Activated T-cell treated with anti-CD3 and anti-CD28 coated beads, Interleukin-2, amount 50 U/mL, for 48 hours (primary cell): ENCODE measurements around the gene FBXO45.
"Not testable (repeated sequence)": the region's sequence is repeated elsewhere in the genome, so short reads cannot be mapped to it uniquely, and the experiment has no call there.

ENCODE experiments used
- DNase-seq, 2 experiments: peaks; one replicate each; pipeline ENCODE4 v3.0.0-alpha.2; 2020

FBXO45 gene, protein sequence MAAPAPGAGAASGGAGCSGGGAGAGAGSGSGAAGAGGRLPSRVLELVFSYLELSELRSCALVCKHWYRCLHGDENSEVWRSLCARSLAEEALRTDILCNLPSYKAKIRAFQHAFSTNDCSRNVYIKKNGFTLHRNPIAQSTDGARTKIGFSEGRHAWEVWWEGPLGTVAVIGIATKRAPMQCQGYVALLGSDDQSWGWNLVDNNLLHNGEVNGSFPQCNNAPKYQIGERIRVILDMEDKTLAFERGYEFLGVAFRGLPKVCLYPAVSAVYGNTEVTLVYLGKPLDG

DNA sequence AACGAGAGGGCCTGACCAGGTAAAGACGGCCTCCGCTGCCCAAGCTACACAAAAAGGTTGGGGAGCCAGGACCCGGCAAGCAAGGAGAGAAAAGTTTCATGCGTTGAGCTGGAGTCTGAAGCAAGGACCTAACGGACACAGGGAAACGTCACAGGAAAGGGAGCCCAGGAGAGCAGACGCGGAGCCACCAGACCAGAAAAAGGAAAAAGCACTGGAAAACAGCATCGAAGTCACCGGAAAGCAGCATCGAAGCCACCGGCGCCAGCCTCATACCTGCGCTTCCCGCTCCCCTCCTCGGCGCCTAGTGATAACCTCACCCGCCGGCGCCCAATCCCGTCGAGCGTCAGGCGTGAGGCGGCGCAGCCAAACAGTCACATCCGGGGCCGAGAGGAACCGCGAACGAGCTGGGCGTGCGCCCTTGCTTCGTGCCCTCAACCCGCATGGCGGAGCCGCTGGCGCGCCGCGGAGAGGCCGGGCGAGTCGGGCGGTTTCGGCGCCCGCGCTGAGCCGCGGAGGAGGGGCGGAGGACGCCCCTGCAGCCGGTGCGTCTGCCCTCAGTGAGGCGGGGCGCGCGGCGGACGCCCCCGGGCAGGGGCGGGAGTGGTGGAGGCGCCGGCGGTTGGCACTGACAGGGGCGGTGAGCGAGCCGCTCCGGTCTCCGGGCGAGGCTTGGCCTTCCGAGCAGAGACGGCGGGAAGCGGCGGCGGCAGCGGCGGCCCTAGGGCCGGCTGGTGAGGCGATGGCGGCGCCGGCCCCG lies at the start of gene FBXO45, which contains the start of gene WDR53:
Gene FBXO45 (plus strand): TSS at position 415 of the 757 bp plus-strand sequence. CDS start 325 bp downstream, at position 740.
Gene WDR53 (minus strand): TSS at position 309 of the 757 bp plus-strand sequence. CDS start 7,079 bp downstream, outside the sequence.
- DNase-seq = peak; percentile 96

DNA sequence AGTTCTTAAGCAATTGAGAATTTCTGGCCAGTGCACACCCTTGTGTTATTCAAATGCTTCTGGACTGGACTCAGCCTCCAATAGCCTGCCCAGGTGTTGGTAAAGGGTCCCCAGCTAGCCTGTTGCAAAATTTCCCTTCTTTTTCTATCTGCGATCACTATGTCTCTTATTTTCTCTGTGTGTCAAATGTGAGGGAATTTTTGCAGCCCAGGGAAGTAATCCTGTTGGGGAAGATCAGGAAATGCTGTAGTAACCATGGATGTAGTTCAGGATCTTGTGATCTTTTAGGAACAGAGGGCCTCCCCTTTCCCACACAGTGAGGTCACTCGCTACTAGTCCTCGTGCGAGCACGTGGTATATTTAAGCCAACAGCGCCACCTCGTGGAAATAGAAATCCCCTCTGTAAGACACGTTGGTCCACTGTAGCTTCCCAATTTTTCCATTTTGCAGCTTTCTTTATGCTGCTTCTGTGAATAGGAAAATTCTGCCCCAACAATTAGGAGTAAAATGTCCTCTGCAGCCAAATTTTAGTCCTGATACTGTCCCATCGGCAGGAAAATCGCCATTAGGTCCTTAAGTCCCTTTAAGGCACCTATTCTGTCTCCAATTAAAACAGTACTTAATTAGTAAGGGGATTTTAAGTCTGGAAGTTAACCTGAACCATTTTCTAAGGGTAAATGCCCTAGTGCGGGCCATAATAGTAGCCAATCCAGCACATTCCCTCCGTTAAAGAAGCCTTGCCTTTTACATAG lies 49.3 kb upstream of the FBXO45 start:
- DNase-seq = peak; percentile 71 to 72

DNA sequence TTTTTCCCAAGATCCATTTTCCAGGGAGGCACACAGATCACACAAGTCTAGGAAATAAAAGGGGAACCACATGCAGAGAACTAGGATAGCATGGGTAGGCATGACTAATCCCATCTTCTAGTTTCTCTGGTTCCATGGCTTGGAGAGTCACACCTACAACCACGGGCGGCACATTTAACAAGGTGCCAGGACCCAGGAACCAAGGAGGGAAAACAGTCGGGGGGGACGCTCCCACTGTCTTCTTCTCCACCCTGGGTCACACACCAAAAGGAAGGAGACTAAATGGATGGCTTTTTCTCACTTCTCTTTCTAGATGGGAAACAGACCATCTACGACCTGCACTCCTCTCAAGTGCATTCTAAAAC lies 48.8 kb upstream of the FBXO45 start:
- peak; percentile 45 to 57 for DNase-seq

DNA sequence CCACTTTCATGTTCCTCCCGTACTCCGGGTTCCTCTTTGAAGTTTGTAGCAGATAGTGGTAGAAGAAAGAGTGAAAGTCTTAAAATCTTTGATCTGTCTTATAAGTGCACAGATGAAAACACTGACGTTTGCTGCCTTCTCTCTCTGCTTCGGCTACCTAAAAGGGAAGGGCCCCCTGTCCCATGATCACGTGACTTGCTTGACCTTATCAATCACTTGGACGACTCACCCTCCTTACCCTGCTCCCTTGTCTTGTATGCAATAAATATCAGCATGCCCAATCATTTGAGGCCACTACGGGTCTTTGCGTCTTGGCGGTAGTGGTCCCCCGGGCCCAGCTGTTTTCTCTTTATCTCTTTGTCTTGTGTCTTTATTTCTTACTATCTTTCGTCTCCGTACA lies 47.2 kb upstream of the FBXO45 start:
- not testable (repeated sequence) for DNase-seq

DNA sequence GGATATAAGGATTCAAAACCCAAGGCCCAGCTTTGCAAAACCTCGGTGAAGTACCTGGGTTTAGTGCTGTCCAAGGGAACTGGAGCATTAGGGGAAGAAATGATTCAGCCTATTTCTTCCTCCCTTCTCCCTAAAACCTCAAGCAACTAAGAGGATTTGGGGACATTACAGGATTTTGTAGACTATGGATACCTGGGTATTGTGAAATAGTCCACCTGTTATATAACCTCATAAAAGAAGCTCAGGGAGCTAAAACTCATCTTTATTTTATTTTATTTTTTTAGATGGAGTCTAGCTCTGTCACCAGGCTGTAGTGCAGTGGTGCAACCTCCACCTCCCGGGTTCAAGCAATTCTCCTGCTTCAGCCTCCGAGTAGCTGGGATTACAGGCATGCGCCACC lies 44.6 kb upstream of the FBXO45 start:
- DNase-seq = no peak

DNA sequence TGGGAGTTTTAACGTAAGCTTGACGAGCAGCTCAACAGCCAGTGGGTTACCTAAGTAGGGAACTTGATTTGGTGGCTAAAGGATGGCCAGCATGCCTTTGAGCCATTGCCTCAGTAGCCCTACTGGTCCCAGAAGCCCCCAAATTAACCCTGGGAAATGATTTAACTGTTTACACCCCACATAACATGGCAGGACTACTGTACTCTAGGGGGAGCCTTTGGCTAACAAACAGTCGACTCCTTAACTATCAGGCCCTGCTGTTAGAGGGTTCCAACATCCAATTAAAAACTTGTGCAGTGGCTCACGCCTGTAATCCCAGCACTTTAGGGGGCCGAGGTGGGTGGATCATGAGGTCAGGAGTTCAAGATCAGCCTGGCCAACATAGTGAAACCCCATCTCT lies 43.9 kb upstream of the FBXO45 start:
- DNase-seq = no peak

DNA sequence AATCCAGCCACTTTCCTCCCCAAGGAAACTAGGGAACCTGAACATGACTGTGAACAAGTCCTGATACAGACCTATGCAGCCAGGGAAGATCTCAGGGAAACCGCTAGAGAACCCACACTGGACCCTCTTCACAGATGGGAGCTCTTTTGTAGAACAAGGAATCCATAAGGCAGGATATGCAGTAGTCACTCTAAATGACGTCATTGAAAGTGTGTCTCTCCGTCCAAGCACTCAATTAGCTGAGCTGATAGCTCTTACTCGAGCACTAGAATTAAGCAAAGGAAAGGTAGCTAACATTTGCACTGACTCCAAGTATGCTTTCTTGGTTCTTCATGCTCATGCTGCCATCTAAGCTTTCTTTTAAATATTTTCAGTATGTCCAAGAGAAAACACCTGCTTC lies 43.3 kb upstream of the FBXO45 start:
- no peak for DNase-seq

DNA sequence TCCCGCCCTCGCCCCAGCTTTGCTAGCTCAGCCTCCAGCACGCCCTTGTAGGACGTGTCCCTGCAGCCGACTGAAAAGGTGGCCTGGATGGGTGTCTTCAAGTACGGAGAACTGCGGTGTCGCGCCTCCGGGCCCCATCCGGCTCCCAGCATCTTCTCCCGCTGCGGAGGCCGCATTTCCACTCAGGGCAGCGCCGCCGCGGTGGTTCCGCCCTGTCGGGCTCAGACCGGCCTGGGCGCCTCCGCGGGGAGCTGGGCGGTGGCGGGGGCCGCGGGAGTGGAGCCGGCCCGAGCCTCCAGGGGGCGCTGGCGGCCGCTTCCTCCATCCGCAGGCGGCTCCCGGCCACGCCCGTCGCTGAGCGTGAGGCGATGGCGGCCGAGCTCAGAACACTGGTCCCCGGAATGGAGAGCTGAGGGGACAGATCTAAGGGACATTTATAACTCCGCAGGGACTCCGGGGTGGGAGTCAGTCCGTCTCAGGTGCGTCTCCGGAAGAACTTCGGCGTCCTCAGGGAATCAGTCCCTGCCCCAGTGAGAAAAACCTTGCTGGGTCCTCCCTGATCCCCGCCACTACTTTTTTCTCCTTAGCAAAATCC lies 39.7 kb upstream of the FBXO45 start:
- peak; percentile 91 to 95 for DNase-seq

DNA sequence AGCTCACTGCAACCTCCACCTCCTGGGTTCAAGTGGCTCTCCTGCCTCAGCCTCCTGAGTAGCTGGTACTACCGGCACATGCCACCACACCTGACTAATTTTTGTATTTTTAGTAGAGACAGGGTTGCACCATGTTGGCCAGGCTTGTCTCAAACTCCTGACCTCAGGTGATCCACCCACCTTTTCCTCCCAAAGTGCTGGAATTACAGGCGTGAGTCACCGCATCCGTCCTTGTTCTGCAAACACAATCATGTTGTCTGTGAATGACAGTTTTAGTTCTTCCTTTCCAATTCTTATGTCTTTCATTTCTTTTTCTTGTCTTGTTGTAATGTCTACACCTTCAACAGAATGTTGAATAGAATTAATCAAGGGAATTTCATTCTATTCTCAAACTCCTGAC lies 37.0 kb upstream of the FBXO45 start:
- DNase-seq = no peak

DNA sequence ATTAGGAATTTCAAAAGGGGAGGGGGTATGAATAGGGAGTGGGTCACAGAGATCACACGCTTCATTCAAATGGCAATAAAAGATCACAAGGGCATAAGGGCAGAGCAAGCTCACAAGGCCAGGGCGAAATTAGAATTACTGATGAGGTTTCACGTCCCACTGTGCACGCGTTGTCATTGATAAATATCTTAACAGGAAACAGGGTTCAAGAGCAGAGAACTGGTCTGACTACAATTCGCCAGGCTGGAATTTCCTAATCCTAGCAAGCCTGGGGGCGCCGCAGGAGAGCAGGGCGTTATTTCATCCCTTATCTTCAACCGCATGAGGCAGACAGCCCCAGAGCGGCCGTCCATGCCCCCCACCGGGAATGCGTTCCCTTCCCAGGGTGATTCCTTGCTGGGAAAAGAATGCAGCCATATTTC lies 35.2 kb upstream of the FBXO45 start:
- DNase-seq = no peak

DNA sequence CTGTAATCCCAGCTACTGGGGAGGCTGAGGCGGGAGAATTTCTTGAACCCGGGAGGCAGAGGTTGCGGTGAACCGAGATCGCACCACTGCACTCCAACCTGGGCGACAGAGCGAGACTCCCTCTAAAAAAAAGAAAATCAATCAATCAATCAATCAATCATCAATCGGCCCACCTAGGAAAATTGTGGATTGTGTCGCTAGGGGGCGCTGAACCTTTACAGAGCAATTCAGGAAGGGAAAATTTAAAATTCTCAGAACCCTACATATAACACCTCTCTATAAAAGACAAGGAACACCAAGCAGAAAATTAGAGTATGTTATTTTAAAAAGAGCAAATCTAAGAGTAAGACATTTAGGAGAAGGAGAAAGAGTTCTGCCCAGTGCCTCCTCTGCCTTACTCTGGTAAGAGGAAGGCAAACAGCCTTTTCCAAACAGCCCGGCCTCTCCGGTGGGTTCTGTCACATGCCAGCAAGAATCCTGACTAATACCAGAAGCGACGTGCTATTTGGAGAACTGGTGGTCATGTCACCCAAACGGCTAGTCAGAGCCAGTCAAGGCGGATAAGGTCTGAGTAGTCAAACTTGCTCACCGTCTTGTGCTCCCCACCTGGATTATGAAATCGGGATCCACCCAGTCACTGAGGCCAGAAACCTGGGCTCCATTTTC lies 31.0 kb upstream of the FBXO45 start:
- DNase-seq = peak; percentile 78

DNA sequence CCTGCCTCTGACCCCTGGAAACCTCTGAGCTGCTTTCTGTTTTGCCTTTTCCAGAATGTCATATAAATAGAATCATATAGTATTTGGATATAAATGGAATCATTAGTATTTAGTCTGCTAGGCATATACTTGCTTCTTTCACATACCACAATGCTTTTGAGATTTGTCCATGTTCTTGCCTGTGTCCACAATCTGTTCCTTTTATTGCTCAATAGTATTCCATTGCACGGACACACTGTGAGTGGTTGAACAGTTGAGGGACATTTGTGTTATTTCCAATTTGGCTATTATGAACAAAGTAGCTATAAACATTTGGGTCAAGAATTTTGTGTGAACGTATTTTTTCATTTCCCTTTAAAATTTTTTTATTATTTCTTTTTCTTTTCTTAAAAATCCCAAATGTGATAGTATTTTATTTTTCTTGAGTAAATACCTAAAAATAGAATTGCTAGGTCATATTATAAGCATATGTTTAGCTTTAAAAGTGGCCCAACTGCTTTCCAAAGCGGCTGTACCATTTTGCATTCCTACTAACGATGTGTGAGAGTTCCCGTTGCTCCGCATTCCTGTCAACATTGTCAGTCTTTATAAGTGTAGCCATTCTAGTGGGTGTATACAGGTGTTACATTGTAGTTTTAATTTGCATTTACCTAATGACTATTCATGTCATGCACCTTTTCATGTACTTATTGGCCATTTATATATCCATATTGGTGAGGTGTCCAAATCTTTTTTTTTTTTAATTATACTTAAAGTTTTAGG lies 26.6 kb upstream of the FBXO45 start:
- no peak for DNase-seq

DNA sequence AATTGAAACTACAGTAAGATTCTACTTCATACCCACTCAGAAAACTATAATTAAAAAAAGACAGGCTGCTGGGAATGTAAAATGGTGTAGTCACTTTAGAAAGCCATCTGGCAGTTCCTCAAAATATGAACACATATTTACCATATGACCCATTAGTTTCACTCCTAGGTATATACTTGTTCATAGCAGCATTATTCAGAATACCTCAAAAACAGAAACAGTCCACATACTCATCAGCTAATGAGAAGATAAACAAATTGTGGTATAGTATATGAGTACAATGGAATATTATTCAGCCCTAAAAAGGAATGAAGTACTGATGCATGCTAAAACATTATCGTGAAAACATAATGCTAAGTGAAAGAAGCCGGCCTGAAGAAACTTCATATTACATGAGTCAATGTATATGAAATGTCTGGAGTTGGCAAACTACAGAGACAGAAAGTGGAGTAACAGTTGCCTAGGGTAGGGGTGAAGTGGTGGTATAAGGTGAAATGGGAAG lies 23.9 kb upstream of the FBXO45 start:
- DNase-seq = no peak

DNA sequence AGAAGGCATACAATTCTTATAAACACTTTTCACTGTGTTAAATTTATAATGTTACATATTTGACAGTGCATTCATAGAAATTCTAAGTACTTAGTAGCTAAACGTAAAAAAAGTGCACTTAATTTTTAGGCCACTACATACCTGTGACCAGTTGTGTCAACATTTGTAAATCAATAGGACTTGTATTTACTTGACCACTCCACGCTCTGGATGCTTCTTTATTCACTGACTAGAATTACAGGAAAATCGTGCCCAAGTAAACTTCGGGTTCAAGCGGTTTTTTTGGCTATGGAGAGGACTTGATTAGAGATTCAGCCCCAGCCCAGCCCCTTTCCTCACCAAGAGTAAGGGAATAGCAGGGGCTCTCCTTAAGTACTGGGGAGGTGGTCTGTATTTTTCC lies 21.9 kb upstream of the FBXO45 start:
- DNase-seq = no peak

DNA sequence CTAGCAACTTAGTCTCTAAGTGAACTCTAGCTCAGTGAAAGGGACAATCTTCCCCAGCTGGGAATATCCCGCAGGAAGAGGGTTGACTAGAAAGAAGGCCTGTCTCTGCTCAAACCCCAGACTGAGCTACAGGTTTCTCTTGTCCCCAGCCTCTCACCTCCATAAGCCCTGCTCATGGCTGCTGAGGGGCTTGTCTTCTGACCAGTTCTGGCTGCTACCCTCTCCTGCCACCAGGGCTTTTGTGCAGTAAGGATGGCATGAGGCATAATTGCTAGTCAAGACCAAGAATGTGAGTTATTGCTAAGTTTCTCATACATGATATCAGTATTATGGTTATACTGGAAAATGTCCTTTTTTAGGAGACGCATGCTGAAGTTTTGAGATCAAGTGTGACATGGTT lies 21.4 kb upstream of the FBXO45 start:
- DNase-seq = no peak

DNA sequence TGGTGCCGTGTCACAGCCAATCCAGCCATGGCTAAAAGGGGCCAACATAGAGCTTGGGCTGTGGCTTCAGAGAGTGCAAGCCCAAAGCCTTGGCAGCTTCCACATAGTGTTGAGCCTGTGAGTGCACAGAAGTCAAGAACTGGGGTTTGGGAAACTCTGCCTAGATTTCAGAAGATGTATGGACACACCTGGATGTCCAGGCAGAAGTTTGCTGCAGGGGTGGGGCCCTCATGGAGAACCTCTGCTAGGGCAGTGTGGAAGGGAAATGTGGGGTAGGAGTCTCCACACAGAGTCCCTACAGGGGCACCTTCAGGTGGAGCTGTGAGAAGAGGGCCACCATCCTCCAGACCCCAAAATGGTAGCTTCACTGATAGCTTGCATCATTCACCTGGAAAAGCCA lies 19.1 kb upstream of the FBXO45 start:
- DNase-seq = not testable (repeated sequence)

DNA sequence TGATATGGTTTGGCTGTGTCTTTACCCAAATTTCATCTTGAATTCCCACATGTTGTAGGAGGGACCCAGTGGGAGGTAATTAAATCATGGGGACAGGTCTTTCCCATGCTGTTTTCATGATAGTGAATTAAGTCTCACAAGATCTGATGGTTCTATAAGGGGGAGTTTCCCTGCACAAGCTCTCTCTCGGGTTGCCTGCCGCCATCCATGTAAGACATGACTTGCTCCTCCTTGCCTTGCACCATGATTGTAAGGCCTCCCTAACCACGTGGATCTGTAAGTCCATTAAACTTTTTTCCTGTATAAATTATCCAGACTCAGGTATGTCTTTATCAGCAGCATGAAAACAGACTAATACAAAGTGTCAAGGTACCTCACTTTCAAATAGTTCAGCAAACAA lies 18.3 kb upstream of the FBXO45 start:
- not testable (repeated sequence) for DNase-seq

DNA sequence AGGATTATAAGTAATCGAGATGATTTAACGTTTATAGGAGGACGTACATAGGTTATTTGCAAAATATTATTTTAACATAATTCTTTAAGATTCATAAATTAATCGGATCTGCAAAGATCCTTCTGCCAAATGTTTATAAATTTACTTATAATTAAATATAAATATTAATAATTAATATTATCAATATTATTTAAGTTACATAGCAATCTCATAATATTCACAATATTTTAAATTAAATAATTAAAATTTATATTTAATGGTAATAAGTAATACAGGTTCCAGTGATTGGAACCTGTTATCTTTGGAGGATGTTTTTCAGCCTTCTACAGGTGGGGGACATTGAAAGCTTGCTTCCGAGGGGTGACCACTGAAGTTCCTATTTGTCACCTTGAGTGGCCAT lies 16.2 kb upstream of the FBXO45 start:
- DNase-seq = no peak

DNA sequence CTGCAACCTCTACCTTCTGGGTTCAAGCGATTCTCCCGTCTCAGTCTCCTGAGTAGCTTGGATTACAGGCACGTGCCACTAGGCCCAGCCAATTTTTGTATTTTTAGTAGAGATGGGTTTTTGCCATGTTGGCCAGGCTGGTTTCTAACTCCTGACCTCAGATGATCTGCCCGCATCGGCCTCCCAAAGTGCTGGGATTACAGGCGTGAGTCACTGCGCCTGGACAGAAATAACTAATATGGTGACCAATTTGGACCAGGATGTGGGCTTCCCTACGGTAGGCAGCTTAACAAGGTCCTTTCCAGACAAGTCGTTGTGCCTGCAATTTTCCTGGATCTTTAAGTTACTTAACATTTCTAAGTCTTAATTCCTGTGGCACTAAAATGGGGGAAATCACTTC lies 14.9 kb upstream of the FBXO45 start:
- DNase-seq = no peak

DNA sequence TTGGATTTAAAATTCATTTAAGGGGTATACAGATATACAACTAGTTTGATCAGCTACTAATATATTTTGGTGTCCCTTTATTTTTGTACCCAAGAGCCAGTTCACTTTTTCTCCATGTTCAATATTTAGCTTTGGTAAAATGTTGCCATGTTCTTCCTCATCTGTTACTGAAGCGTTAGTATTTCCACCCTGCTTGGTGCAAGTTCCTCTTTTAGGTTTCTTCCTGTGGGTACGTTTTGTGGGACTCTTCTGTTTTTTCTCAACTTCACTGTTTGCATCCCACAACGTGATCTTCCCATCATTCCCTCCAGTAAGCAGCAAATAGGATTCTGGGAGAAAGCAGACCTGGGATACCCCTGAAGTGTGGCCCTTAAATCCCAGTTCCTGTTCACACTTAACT lies 14.3 kb upstream of the FBXO45 start:
- no peak for DNase-seq

DNA sequence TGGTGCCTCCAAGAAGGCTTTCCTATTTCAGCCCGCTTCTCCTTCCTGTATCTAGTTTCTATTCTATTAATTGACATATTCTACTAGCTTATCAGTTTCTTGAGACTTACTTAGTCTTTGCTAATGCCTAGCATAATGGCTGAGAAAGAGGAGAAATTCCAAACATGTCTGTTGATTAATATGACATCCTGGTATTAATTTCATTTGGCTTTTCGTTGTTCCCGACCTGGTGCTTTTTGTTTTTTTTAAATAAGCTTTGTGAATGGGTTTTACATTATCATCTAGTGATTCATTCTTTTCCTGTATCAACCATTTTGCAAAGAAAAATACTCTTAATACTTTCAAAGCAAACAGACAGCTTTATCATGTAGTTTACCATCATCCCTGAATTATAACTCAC lies 13.2 kb upstream of the FBXO45 start:
- no peak for DNase-seq

DNA sequence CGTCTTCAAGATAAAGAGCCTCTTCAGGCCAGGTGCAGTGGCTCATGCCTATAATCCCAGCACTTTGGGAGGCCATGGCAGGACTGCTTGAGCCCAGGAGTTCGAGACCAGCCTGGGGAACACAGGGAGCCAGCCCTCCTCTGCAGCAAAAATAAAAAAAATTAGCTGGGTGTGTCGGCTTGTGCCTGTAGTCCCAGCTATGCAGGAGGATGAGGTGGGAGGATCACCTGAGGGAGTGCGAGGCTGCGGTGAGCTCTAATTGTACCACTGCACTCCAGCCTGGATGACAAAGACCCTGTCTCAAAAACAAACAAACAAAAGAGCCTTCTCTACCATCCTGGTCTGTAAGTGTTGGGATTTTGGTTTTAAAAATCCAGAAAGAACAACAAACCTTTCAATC lies 11.2 kb upstream of the FBXO45 start:
- DNase-seq = no peak
